OCI-LY3 (cell line): ENCODE measurements around the gene SESN1.

Source experiments
- H2AFZ ChIP-seq: fragments of 200-600, 300-600 bp; shearing (Covaris generic); 2 replicates; pipeline ENCODE4 v1.6.0; 2014; ENCODE audit warnings: antibody characterized with exemption, low read depth, low read length
- H3K27ac ChIP-seq: fragments of 200-600, 300-600 bp; sonication (generic); 2 replicates; pipeline ENCODE4 v1.5.1; 2014; ENCODE audit warnings: mild to moderate bottlenecking, low read length, moderate library complexity, mixed read lengths
- H3K27me3 ChIP-seq: fragments of 200-600, 300-600 bp; sonication (generic); 2 replicates; pipeline ENCODE4 v1.6.1; 2014; ENCODE audit warnings: low read depth, low read length, mixed read lengths
- H3K36me3 ChIP-seq: fragments of 200-600, 300-600 bp; sonication (generic); replicated peaks from 2 replicates; pipeline ENCODE3; 2014; ENCODE audit warnings: low read depth, low read length, mixed read lengths
- H3K4me1 ChIP-seq: fragments of 300-600, 200-600 bp; sonication (generic); 2 replicates; pipeline ENCODE4 v1.6.1; 2014; ENCODE audit warnings: low read length, mixed read lengths
- H3K4me2 ChIP-seq: fragments of 200-600, 300-600 bp; sonication (generic); 2 replicates; pipeline ENCODE4 v1.6.1; 2014; ENCODE audit warnings: low read length, mixed read lengths
- H3K4me3 ChIP-seq: fragments of 300-600, 200-600 bp; sonication (generic); 2 replicates; pipeline ENCODE4 v1.5.1; 2014; ENCODE audit warnings: antibody characterized with exemption, mild to moderate bottlenecking, low read length, moderate library complexity
- H3K79me2 ChIP-seq: fragments of 300-600, 200-600 bp; shearing (Covaris generic); 2 replicates; pipeline ENCODE4 v1.6.1; 2014; ENCODE audit warnings: mild to moderate bottlenecking, low read length, mixed read lengths
- H3K9ac ChIP-seq: fragments of 300-600, 200-600 bp; shearing (Covaris generic); 2 replicates; pipeline ENCODE4 v1.6.0; 2014; ENCODE audit warnings: mild to moderate bottlenecking, low read length, moderate library complexity
- H3K9me3 ChIP-seq: fragments of 200-600, 300-600 bp; shearing (Covaris generic); 2 replicates; pipeline ENCODE4 v1.6.1; 2014; ENCODE audit warnings: low read length, mixed read lengths; ENCODE audit not compliant: insufficient read depth
- H4K20me1 ChIP-seq: fragments of 200-600, 300-600 bp; sonication (generic); 2 replicates; pipeline ENCODE4 v1.6.1; 2016; ENCODE audit warnings: low read length, mixed read lengths; ENCODE audit not compliant: insufficient read depth
- EZH2phosphoT487 ChIP-seq: fragments of 200-600 bp; shearing (Covaris generic); IDR thresholded peaks from 2 replicates; pipeline ENCODE4 v1.6.1; 2018; ENCODE audit warnings: antibody characterized with exemption, mixed run types, low read depth
- TF ChIP-seq, protein P1 (sequence below): fragments of 200-600, 300-600 bp; sonication (generic); IDR thresholded peaks from 2 replicates; pipeline ENCODE4 v1.5.1; 2014; ENCODE audit warnings: antibody characterized with exemption, low read length, low read depth

Gene SESN1

DNA sequence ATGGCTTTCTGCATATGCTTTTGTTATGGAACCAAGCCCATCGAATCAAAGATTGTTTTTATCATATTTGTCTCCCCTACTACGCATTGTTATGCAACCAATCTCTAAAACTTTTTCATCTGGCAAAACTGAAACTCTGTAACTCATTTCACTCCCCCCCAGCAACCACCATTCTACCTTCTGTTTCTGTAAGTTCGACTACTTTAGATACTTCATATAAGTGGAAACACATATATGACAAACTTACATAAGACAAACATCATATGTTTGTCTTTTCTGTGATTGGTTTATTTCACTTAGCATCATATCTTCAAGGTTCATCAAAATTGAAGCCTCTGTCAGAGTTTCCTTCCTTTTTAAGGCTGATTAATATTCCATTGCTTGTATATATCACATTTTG lies 35.4 kb upstream of the SESN1 start:
- Histone ChIP-seq H3K4me1 (no peaks in the 10 kb centered on the region), H3K36me3 (no peaks in the 10 kb centered on the region), H3K9ac (no peak overlapping the region), H3K27ac (no peak overlapping the region), H2AFZ (no peak overlapping the region), H3K4me2 (no peak overlapping the region), H3K4me3 (no peak overlapping the region), H4K20me1 (no peaks in the 10 kb centered on the region), H3K9me3 (no peaks in the 10 kb centered on the region), H3K27me3 (no peaks in the 10 kb centered on the region), H3K79me2 (no peaks in the 10 kb centered on the region)
- TF ChIP-seq EZH2phosphoT487, result no peak
- TF ChIP-seq, protein P1, sequence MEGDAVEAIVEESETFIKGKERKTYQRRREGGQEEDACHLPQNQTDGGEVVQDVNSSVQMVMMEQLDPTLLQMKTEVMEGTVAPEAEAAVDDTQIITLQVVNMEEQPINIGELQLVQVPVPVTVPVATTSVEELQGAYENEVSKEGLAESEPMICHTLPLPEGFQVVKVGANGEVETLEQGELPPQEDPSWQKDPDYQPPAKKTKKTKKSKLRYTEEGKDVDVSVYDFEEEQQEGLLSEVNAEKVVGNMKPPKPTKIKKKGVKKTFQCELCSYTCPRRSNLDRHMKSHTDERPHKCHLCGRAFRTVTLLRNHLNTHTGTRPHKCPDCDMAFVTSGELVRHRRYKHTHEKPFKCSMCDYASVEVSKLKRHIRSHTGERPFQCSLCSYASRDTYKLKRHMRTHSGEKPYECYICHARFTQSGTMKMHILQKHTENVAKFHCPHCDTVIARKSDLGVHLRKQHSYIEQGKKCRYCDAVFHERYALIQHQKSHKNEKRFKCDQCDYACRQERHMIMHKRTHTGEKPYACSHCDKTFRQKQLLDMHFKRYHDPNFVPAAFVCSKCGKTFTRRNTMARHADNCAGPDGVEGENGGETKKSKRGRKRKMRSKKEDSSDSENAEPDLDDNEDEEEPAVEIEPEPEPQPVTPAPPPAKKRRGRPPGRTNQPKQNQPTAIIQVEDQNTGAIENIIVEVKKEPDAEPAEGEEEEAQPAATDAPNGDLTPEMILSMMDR, result no peak

DNA sequence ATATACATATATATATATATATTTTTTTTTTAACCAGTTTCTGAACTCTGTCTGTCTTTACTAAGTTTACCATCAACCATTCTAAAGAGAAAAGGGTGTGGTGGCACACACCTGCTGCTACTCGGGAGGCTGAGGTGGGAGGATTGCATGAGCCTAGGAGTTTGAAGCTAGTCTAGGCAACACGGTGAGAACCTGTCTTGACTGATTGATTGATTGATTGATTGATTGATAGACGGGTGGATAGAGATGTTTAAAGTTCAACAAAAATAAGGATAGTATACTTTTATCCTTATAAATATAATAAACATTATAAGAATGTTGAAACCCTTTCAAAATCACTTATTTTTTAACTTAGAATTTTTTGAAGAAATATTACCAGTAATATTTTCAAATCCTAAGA lies 30.9 kb upstream of the SESN1 start:
- Histone ChIP-seq H3K9me3 (no peaks in the 10 kb centered on the region), H3K9ac (no peak overlapping the region), H4K20me1 (no peaks in the 10 kb centered on the region), H3K36me3 (no peaks in the 10 kb centered on the region), H3K4me2 (no peak overlapping the region), H2AFZ (no peak overlapping the region), H3K4me3 (no peak overlapping the region), H3K27ac (no peak overlapping the region), H3K79me2 (no peaks in the 10 kb centered on the region), H3K27me3 (no peaks in the 10 kb centered on the region), H3K4me1 (peaks cover 2% of the 10 kb centered on the region; the same call in 1 of the 2 replicates)
- TF ChIP-seq, protein P1, result no peak
- TF ChIP-seq EZH2phosphoT487, result no peak

DNA sequence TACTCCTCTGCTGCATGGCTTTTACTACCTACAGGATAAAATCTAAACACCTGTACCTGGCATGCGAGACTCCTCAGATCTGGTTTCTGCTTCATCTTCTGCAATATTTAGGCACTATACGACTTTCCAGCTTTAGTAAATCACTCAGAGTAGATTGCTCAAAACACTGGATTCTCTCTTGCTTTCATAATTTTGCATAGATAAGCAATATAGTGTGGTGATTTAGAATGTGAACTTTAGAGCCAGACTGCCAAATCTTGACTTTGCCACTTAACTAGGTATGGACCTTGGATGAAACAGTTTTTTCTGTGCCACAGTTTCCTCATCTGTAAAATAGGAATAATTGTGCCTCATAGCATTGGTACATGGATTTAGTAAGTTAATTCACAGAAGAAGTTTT lies 29.6 kb upstream of the SESN1 start:
- Histone ChIP-seq H3K4me1 (peaks cover 2% of the 10 kb centered on the region; the same call in 1 of the 2 replicates), H3K9ac (no peak overlapping the region), H3K27ac (no peak overlapping the region), H3K79me2 (no peaks in the 10 kb centered on the region), H3K4me3 (no peak overlapping the region), H4K20me1 (no peaks in the 10 kb centered on the region), H3K36me3 (no peaks in the 10 kb centered on the region), H3K9me3 (no peaks in the 10 kb centered on the region), H3K27me3 (no peaks in the 10 kb centered on the region), H2AFZ (no peak overlapping the region), H3K4me2 (no peak overlapping the region)
- TF ChIP-seq, protein P1, result no peak
- no peak for TF ChIP-seq EZH2phosphoT487

DNA sequence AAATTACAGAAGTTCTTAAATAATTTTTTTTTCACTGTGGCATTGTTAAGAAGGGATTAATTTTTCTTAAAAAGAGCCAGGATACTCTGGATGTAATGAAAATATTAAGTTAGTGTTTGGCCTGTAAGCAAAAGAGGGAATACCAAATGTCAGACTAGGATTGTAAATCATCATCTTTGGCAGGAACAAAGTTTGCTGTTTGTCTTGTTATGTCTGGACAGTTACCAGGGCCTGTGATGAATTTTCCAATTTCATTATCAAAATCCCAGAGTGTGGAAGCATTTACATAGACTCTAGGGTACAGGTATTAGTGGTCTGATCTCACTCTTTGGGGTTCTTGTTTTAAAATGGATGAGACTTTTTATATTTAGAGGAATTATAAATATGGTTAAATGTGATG lies 26.8 kb upstream of the SESN1 start:
- H3K9me3 ChIP-seq, result no peaks in the 10 kb centered on the region
- H3K4me1 ChIP-seq, result peaks cover 10% of the 10 kb centered on the region
- TF ChIP-seq, protein P1, result no peak
- TF ChIP-seq EZH2phosphoT487, result no peak
- no peak overlapping the region for H2AFZ ChIP-seq
- H3K27ac ChIP-seq, result no peak overlapping the region
- H3K4me3 ChIP-seq, result no peak overlapping the region
- no peaks in the 10 kb centered on the region for H4K20me1 ChIP-seq
- H3K27me3 ChIP-seq, result no peaks in the 10 kb centered on the region
- no peak overlapping the region for H3K4me2 ChIP-seq
- H3K79me2 ChIP-seq, result no peaks in the 10 kb centered on the region
- no peak overlapping the region for H3K9ac ChIP-seq
- H3K36me3 ChIP-seq, result no peaks in the 10 kb centered on the region
